Osteocyte (in vitro differentiated cells): Measurements from ENCODE around the gene CIBAR2. TPM values are rescaled to one million over a fixed set of nuclear protein-coding genes. Genes with fewer than 3 reads are reported as not detected.

Source experiments
- DNase-seq: peaks from one replicate; pipeline ENCODE4 v3.0.0; 2021; ENCODE audit warnings: mixed read lengths; ENCODE audit not compliant: unreplicated experiment; ENCODE audit errors: extremely low spot score
- H3K27ac Mint-ChIP-seq: one replicate; pipeline ENCODE4 v1.8.0; 2021; ENCODE audit warnings: mild to moderate bottlenecking, mixed read lengths; ENCODE audit not compliant: unreplicated experiment
- H3K27me3 Mint-ChIP-seq: one replicate; pipeline ENCODE4 v1.8.0; 2021; ENCODE audit warnings: mixed read lengths; ENCODE audit not compliant: unreplicated experiment
- H3K36me3 Mint-ChIP-seq: one replicate; pipeline ENCODE4 v1.8.0; 2021; ENCODE audit warnings: mixed read lengths; ENCODE audit not compliant: unreplicated experiment
- H3K4me1 Mint-ChIP-seq: one replicate; pipeline ENCODE4 v1.8.0; 2021; ENCODE audit warnings: mixed read lengths; ENCODE audit not compliant: unreplicated experiment
- H3K4me3 Mint-ChIP-seq: one replicate; pipeline ENCODE4 v1.8.0; 2021; ENCODE audit warnings: mild to moderate bottlenecking, moderate library complexity, mixed read lengths; ENCODE audit not compliant: unreplicated experiment
- H3K9me3 Mint-ChIP-seq: one replicate; pipeline ENCODE4 v1.8.0; 2021; ENCODE audit warnings: mixed read lengths; ENCODE audit not compliant: unreplicated experiment
- CTCF ChIP-seq: fragments of 200-600 bp; sonication (generic); IDR thresholded peaks from 2 replicates; pipeline ENCODE4 v1.5.0; 2021; ENCODE audit warnings: antibody characterized with exemption, mild to moderate bottlenecking, moderate library complexity
- total RNA-seq: library from RNA; stranded (reverse); gene quantifications from 2 replicates; pipeline ENCODE4 v1.2.1, GENCODE V29; 2021

CIBAR2 gene
- total RNA-seq, 1 donor from 2014 or later = not detected

- Mint-ChIP-seq H3K9me3 (no peaks in the 10 kb centered on the region), H3K27me3 (no peaks in the 10 kb centered on the region), H3K36me3 (peaks cover under 1% of the 10 kb centered on the region), H3K4me1 (peaks cover 14% of the 10 kb centered on the region), H3K27ac (no peak overlapping the region), H3K4me3 (no peak overlapping the region)
- DNase-seq = no peak
- no peak for TF ChIP-seq CTCF
Observed at GRCh38 chr16:85062323-85062722, 49.9 kb downstream of the CIBAR2 start.

DNA sequence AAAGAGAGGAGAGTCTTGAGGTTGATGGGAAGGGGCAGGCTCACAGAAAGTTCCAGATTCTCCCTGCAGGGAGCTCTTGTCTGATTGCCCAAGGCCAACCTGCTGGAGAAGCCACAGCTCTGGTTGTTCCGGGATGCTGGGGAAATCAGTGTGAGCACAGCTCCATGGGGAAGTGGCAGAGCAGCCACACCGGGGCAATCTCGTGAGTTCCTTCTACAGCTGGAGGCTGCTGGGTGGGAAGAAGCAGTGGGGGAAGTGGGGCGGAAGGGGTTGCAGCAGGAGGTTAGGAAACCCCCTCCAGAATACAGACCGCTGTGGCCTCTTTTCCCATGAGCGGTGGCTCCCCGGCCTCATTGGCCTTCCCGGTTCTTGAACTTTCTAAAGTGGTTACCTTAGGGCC, 50.7 kb downstream of the CIBAR2 start:
- no peak overlapping the region for H3K4me3 Mint-ChIP-seq

GRCh38 chr16:85058909-85059308, 53.4 kb downstream of the CIBAR2 start:
- no peak for TF ChIP-seq CTCF
- Mint-ChIP-seq H3K4me3 (no peak overlapping the region), H3K27ac (no peak overlapping the region), H3K27me3 (no peaks in the 10 kb centered on the region), H3K4me1 (peaks cover 21% of the 10 kb centered on the region), H3K9me3 (no peaks in the 10 kb centered on the region), H3K36me3 (no peaks in the 10 kb centered on the region)
- no peak for DNase-seq

More for the DNA sequence above, 50.7 kb downstream of the CIBAR2 start:
- Mint-ChIP-seq H3K36me3 (no peaks in the 10 kb centered on the region), H3K9me3 (no peaks in the 10 kb centered on the region), H3K27me3 (no peaks in the 10 kb centered on the region), H3K27ac (no peak overlapping the region), H3K4me1 (peaks cover 14% of the 10 kb centered on the region)
- TF ChIP-seq CTCF = no peak
- no peak for DNase-seq

DNA sequence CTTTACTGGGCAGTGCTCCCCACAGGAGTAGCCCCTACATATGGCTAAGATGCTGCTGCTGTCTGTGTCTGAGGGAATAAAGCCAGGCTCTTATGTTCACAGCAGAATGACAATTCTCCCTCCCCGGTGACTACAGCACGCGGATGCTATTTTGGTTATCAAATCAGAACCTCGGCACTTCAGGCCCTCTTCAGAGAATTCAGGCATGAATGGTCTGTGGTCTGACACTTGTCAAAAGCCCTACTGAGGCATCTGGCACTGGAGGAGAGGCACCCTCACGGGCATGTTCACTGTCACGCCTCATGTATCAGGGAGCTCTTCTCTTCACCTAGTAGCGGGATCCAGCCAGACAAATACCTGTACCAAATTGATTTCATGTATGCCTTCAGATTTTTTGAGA, 54.3 kb downstream of the CIBAR2 start:
- H3K4me3 Mint-ChIP-seq = no peak overlapping the region
- no peak for TF ChIP-seq CTCF
- no peak for DNase-seq
- no peaks in the 10 kb centered on the region for H3K9me3 Mint-ChIP-seq
- H3K27ac Mint-ChIP-seq = no peak overlapping the region
- no peaks in the 10 kb centered on the region for H3K27me3 Mint-ChIP-seq
- H3K36me3 Mint-ChIP-seq = no peaks in the 10 kb centered on the region
- peaks cover 16% of the 10 kb centered on the region for H3K4me1 Mint-ChIP-seq

DNA sequence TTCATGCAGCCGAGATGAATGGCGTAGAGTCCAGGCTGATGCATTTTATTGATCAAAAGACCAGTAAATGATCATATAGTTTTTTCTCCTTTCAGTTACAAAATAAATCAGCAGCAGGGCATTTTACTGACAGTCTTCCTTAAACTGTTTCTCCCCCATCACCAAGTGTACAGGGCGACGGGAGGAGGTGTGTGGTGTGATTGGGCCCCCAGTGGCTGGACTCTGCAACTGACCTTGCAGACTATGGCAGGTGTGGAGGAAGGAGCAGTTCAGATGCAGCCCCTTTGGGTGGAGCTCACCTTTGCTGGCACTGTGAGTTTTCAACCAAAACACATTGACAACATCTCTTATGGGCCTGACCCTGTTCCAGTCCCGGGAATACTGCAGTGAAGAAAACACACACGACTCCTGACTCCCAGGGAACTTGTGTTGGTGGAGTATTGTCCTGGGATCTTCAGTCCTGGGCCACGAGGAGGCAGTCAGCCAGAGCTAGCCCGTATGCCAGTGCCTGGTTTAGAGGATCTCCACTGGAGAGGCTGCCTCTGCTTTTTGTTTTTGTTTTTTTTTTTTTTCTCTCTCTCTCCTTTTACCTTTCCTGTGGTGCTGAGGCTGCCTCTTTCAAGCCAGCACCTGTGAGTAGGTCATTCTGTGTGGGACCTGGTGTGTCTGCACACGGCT, 54.9 kb downstream of the CIBAR2 start:
- Mint-ChIP-seq H3K27ac (no peak overlapping the region), H3K9me3 (no peaks in the 10 kb centered on the region), H3K36me3 (no peaks in the 10 kb centered on the region), H3K4me3 (no peak overlapping the region), H3K27me3 (no peaks in the 10 kb centered on the region), H3K4me1 (peaks cover 17% of the 10 kb centered on the region)
- DNase-seq = no peak
- TF ChIP-seq CTCF = no peak
